NCI-H2171 treated with DMSO at 0.1 percent for 48 hours (cell line): ENCODE results near the gene RAPGEF4.

Source experiments
- DNase-seq: peaks from one replicate; lab custom pipeline; 2025; lab: John Stamatoyannopoulos, UW

Gene RAPGEF4

GRCh38 chr2:172938713-172939375, 203.2 kb downstream of the RAPGEF4 start:
- peak; percentile 18 for DNase-seq

GRCh38 chr2:172943539-172943938, 207.9 kb downstream of the RAPGEF4 start:
- DNase-seq, result no peak

DNA sequence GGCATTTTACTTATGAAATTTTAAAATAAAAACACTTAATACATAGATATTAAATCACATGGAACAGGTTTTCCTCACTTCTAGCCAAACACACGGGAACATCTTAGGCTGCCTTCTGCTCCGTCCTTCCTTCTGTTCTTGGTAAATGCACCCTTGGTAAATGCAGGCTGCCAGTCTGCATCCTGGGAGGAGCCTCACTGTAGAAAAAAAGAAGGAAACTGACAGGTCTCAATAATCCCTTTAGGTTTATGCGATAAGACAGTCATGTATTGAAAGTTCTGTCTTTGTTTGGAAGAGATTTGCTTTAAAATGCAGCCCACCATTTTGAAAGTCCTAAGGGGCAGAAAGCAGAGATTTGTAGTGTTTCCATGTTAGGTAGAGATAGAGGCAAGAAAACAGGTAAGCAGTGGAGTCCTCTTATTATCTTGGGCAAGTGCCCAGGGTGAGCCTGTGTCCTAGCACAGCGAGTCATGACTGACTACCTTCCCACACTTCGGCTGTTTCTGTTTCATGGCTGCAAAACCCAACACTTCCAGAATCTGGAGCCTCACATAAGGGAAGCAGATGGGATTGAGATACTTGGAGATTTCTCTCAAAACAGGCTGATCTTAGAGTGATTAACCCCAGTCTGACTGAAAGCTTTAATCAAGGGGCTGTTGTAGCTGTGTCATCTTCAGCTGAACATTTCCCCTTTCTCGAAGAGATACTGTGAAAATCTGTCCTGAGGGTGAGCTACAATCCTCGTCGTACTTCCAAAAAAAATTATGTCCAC, 208.6 kb downstream of the RAPGEF4 start:
- DNase-seq, result no peak

- no peak for DNase-seq
These were observed 209.3 kb downstream of the RAPGEF4 start for GRCh38 chr2:172944794-172945509.

DNA sequence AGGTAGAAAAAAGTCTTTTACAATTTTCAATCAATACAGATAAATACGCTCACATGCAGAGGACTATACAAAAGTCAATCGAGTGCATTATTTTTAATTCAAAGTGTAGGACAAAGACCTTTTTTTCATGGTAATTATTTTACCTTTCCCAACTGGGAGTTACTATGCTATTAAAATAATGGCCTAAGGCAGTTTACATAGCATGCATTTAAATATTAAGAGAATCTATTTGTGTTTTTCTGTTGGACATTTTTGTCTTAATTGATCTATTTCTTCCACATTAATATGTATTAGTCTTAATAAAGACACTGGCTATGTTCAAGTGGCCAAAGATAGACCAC, 209.8 kb downstream of the RAPGEF4 start:
- no peak for DNase-seq

- DNase-seq, result no peak
These were observed 212.0 kb downstream of the RAPGEF4 start for GRCh38 chr2:172947461-172948153.

DNA sequence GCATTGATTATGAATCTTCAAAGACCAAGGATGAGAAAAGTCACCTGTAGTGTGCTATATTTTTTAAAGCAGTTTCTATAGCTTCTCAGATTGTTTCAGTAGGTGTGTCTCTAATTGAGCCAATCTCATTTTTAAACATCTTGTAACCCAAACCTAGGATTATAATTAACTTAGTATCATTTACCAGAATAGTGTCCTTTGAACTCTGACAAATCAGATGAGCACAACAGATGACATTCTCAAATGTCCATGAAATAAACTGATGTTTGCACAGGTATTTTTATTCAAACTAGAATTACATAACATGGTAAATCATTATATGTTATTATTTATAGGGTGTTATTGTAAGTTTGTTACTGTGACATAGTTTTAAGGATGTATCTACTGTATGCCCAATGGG, 213.9 kb downstream of the RAPGEF4 start:
- no peak for DNase-seq

DNA sequence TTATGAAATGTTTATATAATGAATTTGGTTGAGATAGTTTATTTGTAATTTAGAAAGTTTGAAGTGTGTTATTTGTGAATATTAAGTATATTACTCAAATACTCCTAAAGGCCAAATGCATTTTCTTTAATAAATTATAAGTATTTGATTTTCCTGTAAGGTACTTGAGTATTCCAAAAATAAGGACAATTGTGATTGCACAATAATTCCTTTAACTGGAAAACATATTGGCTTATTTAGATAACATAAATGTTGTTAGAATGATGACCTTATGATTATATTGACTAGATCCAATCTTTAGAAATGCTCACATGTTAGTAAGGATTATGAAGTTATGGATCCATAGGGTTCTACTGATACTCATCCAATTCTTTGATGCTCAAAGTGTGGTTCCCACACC, 214.9 kb downstream of the RAPGEF4 start:
- no peak for DNase-seq

- peak; percentile 31 for DNase-seq
These were observed 215.9 kb downstream of the RAPGEF4 start for GRCh38 chr2:172951554-172951953.

GRCh38 chr2:172953411-172953810, 217.8 kb downstream of the RAPGEF4 start:
- no peak for DNase-seq

- no peak for DNase-seq
These were observed 218.6 kb downstream of the RAPGEF4 start for GRCh38 chr2:172953970-172954852.

DNA sequence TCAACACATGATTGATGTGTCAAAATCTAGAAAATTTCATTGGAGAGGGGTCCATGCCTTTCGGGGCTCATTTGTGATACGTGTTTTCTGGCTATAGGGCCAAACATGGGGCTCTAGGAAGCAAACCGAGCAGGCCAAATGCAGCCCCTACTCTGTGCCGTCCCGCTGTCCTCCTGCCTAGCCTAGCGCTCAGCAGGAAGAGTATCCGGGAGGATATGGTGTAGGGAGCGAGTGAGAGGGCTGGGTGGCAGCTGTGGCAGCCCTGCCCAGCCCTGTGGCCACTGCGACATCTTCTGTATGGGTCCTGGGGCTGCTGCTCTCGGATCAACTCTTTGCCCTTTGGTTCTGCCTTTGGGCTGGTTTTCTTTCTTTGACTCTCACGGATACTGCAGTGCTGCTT, 219.9 kb downstream of the RAPGEF4 start:
- DNase-seq, result no peak

DNA sequence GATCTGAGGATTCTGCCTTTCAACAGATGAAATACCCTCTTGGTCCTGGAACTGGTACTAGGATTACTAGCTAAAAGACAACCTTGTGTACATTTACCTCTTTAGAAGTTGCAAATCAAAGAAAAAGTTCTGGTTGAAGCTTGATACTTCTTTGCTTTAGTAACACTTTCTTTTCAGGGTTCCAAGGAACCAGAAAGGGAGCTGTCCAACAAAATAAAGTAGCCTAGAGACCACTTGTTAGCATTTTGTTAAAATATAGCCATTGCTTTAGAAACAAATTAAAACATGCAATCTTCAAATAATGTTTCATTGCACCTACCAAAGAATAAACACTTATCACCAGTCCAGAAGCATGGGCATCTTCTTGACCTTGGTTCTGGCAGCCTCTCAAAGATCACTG, 222.1 kb downstream of the RAPGEF4 start:
- DNase-seq, result no peak

DNA sequence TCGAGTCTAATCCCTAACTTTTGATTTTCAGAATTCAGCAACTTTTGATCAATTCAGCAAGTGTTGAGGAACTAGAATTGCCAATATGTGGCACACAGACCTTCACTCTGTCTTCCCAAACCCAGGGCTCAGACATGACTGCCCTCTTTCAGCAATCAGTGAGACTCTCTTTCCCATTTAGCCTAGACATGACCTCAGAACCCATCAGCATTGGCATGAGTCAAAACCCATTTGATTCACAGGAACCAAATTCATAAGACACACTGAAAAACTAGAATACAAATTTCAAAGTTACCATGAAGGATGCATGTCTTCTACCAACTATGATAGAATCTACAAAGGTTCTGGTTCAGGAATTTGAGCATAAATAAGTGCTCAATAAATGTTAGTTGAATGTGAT, 226.4 kb downstream of the RAPGEF4 start:
- DNase-seq, result no peak

GRCh38 chr2:172962824-172963223, 227.2 kb downstream of the RAPGEF4 start:
- DNase-seq, result no peak

DNA sequence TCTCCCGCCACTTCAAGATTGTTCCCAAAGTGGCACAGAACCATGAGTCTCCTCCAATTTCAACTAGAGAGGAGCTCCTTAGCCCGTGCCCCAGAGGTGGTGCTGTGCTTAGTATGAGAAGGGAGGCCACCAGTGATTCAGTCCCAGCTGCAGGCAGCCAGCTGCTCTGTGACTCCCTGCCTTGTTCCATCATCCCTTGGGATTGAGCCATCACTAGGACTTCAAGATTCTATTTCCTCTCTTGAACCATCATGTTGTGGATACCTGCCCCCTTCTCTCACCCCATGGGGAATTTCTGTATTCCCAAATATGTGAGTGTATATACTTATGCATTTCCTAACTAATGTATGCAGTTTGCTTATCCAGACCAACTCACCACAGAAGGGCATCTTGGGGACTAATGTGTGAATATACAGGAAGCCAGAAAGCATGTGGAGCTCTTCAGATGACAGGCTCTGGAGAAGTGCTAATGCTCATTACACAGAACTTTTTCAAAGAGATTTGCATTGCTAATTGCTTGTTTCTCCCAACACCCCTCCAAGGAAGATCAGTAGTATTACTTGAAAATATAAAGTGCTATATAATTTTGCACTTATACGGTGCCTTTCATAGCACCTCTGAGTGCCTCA, 229.0 kb downstream of the RAPGEF4 start:
- DNase-seq, result peak; percentile 33

- DNase-seq, result peak; percentile 9
These were observed 230.0 kb downstream of the RAPGEF4 start for GRCh38 chr2:172965433-172966212.

- DNase-seq, result no peak
These were observed 231.7 kb downstream of the RAPGEF4 start for GRCh38 chr2:172967036-172967982.

DNA sequence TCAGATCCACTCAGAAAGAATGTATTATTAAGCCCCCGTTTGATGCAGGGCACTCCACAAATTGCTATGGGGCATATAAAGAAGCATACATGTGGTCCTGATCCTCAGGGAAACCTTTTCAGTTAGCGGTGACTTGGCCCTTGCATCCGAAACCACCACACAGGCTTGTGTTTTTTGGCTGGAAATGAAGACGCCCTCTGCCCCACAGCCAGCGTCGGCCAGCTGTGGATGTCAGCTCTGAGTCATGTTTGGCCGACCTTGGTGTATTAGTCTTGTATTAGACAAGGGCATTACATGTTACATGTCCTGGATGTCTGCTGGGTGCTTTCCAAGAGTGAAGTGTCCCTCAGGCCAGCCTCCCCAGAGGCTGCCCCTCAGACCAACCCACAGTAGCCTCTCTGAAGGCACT, 232.4 kb downstream of the RAPGEF4 start:
- DNase-seq, result no peak
